GM19238 (cell line): Measurements from ENCODE around the gene CPA1.

ENCODE experiments used
- DNase-seq: peaks from one replicate; pipeline ENCODE4 v3.0.0; 2011; ENCODE audit warnings: low spot score; ENCODE audit not compliant: insufficient read length

The CPA1 gene

GRCh38 chr7:130356121-130356875 lies 24.0 kb upstream of the CPA1 start:
- no peak for DNase-seq

- DNase-seq = no peak
Measured at GRCh38 chr7:130356876-130357611, 23.2 kb upstream of the CPA1 start.

- DNase-seq = no peak
Measured at GRCh38 chr7:130358471-130358870, 21.8 kb upstream of the CPA1 start.

- DNase-seq = no peak
Measured at GRCh38 chr7:130359276-130359857, 20.9 kb upstream of the CPA1 start.

- DNase-seq = no peak
Measured at GRCh38 chr7:130360518-130360917, 19.8 kb upstream of the CPA1 start.

- no peak for DNase-seq
Measured at GRCh38 chr7:130361681-130362080, 18.6 kb upstream of the CPA1 start.

GRCh38 chr7:130362251-130362816 lies 18.0 kb upstream of the CPA1 start:
- no peak for DNase-seq

GRCh38 chr7:130363026-130363847 lies 17.1 kb upstream of the CPA1 start:
- DNase-seq = no peak

GRCh38 chr7:130364451-130364850 lies 15.8 kb upstream of the CPA1 start:
- no peak for DNase-seq

GRCh38 chr7:130365088-130365487 lies 15.2 kb upstream of the CPA1 start:
- no peak for DNase-seq

GRCh38 chr7:130365511-130366441 lies 14.5 kb upstream of the CPA1 start:
- DNase-seq = no peak

GRCh38 chr7:130366564-130366963 lies 13.7 kb upstream of the CPA1 start:
- no peak for DNase-seq

- no peak for DNase-seq
Measured at GRCh38 chr7:130367088-130367755, 13.1 kb upstream of the CPA1 start.

GRCh38 chr7:130367836-130368746 lies 12.2 kb upstream of the CPA1 start:
- no peak for DNase-seq

- no peak for DNase-seq
Measured at GRCh38 chr7:130369110-130369711, 11.1 kb upstream of the CPA1 start.

GRCh38 chr7:130369831-130370550 lies 10.3 kb upstream of the CPA1 start:
- DNase-seq = no peak

- no peak for DNase-seq
Measured at GRCh38 chr7:130371046-130371445, 9.2 kb upstream of the CPA1 start.
